ENCODE data around the gene CSF2RB.

CSF2RB gene

GRCh38 chr22:36966851-36967540, 53.6 kb downstream of the CSF2RB start:
- no peak for DNase-seq (ENCODE audit: low spot score in 2 of 2)
- Histone ChIP-seq H3K4me1 (peaks cover 3% of the 10 kb centered on the region; the same call in 1 of the 2 replicates), H3K27me3 (ENCODE audit: low read depth) (peaks cover 8% of the 10 kb centered on the region; the same call in 1 of the 2 replicates), H3K4me3 (no peak overlapping the region), H3K36me3 (replicated peaks) (no peaks in the 10 kb centered on the region), H3K9me3 (no peaks in the 10 kb centered on the region)
- in situ Hi-C loops (cut with MboI; ENCODE audit: low sequenced_read_pairs) = no loop called here

GRCh38 chr22:36968249-36968964, 55.0 kb downstream of the CSF2RB start:
- no peaks in the 10 kb centered on the region for H3K4me1 ChIP-seq
- H3K36me3 ChIP-seq (replicated peaks) = no peaks in the 10 kb centered on the region
- peaks cover 10% of the 10 kb centered on the region; the same call in 1 of the 2 replicates for H3K27me3 ChIP-seq (ENCODE audit: low read depth)
- in situ Hi-C loops (cut with MboI; ENCODE audit: low sequenced_read_pairs) = no loop called here
- no peak for DNase-seq (ENCODE audit: low spot score in 2 of 2)
- H3K9me3 ChIP-seq = no peaks in the 10 kb centered on the region
- no peak overlapping the region for H3K4me3 ChIP-seq

- H3K9me3 ChIP-seq = no peaks in the 10 kb centered on the region
- no peaks in the 10 kb centered on the region for H3K4me1 ChIP-seq
- no peak for DNase-seq (ENCODE audit: low spot score in 2 of 2)
- peaks cover 15% of the 10 kb centered on the region; the same call in 1 of the 2 replicates for H3K27me3 ChIP-seq (ENCODE audit: low read depth)
- in situ Hi-C loops (cut with MboI; ENCODE audit: low sequenced_read_pairs) = no loop called here
- no peak overlapping the region for H3K4me3 ChIP-seq
- no peaks in the 10 kb centered on the region for H3K36me3 ChIP-seq (replicated peaks)
These were observed 58.1 kb downstream of the CSF2RB start for GRCh38 chr22:36971341-36972125.

GRCh38 chr22:36976606-36977005, 63.2 kb downstream of the CSF2RB start:
- Histone ChIP-seq H3K4me1 (peaks cover 2% of the 10 kb centered on the region; the same call in 1 of the 2 replicates), H3K9me3 (no peaks in the 10 kb centered on the region), H3K36me3 (replicated peaks) (no peaks in the 10 kb centered on the region), H3K4me3 (no peak overlapping the region), H3K27me3 (ENCODE audit: low read depth) (peaks cover 7% of the 10 kb centered on the region; the same call in 1 of the 2 replicates)
- no peak for DNase-seq (ENCODE audit: low spot score in 2 of 2)
- in situ Hi-C loops (cut with MboI; ENCODE audit: low sequenced_read_pairs) = no loop called here

- Histone ChIP-seq H3K4me3 (peak overlapping the region; percentile 5), H3K9me3 (no peaks in the 10 kb centered on the region), H3K4me1 (peaks cover 2% of the 10 kb centered on the region; the same call in 1 of the 2 replicates), H3K27me3 (ENCODE audit: low read depth) (peaks cover 7% of the 10 kb centered on the region; the same call in 1 of the 2 replicates), H3K36me3 (replicated peaks) (no peaks in the 10 kb centered on the region)
- DNase-seq (ENCODE audit: low spot score in 2 of 2) = peak; percentile 37 to 84
- in situ Hi-C loops (cut with MboI; ENCODE audit: low sequenced_read_pairs) = no loop called here
These were observed 64.0 kb downstream of the CSF2RB start for GRCh38 chr22:36977401-36977861.

GRCh38 chr22:36977947-36978660, 64.7 kb downstream of the CSF2RB start:
- Histone ChIP-seq H3K4me1 (peaks cover 2% of the 10 kb centered on the region; the same call in 1 of the 2 replicates), H3K27me3 (ENCODE audit: low read depth) (peaks cover 5% of the 10 kb centered on the region; the same call in 1 of the 2 replicates), H3K4me3 (peak overlapping the region; percentile 5), H3K36me3 (replicated peaks) (no peaks in the 10 kb centered on the region), H3K9me3 (no peaks in the 10 kb centered on the region)
- DNase-seq (ENCODE audit: low spot score in 2 of 2) = peak; percentile 83 to 94
- in situ Hi-C loops (cut with MboI; ENCODE audit: low sequenced_read_pairs) = no loop called here

GRCh38 chr22:36979016-36979910, 65.8 kb downstream of the CSF2RB start:
- no peak overlapping the region for H3K4me3 ChIP-seq
- peaks cover 5% of the 10 kb centered on the region; the same call in 1 of the 2 replicates for H3K27me3 ChIP-seq (ENCODE audit: low read depth)
- no peak for DNase-seq (ENCODE audit: low spot score in 2 of 2)
- H3K4me1 ChIP-seq = peaks cover 2% of the 10 kb centered on the region; the same call in 1 of the 2 replicates
- in situ Hi-C loops (cut with MboI; ENCODE audit: low sequenced_read_pairs) = no loop called here
- H3K36me3 ChIP-seq (replicated peaks) = no peaks in the 10 kb centered on the region
- H3K9me3 ChIP-seq = no peaks in the 10 kb centered on the region

- Histone ChIP-seq H3K4me3 (no peak overlapping the region), H3K9me3 (peaks cover 7% of the 10 kb centered on the region), H3K36me3 (replicated peaks) (no peaks in the 10 kb centered on the region), H3K27me3 (ENCODE audit: low read depth) (no peaks in the 10 kb centered on the region), H3K4me1 (peaks cover 2% of the 10 kb centered on the region; the same call in 1 of the 2 replicates)
- no peak for DNase-seq (ENCODE audit: low spot score in 2 of 2)
- in situ Hi-C loops (cut with MboI; ENCODE audit: low sequenced_read_pairs) = no loop called here
These were observed 67.9 kb downstream of the CSF2RB start for GRCh38 chr22:36981247-36981775.

- peaks cover 12% of the 10 kb centered on the region for H3K9me3 ChIP-seq
- peaks cover 2% of the 10 kb centered on the region; the same call in 1 of the 2 replicates for H3K4me1 ChIP-seq
- in situ Hi-C loops (cut with MboI; ENCODE audit: low sequenced_read_pairs) = no loop called here
- DNase-seq (ENCODE audit: low spot score in 2 of 2) = peak in 1 of 2 experiments; percentile 24
- H3K36me3 ChIP-seq (replicated peaks) = no peaks in the 10 kb centered on the region
- H3K4me3 ChIP-seq = no peak overlapping the region
- no peaks in the 10 kb centered on the region for H3K27me3 ChIP-seq (ENCODE audit: low read depth)
These were observed 68.7 kb downstream of the CSF2RB start for GRCh38 chr22:36982136-36982535.

- Histone ChIP-seq H3K4me1 (no peaks in the 10 kb centered on the region), H3K4me3 (no peak overlapping the region), H3K27me3 (ENCODE audit: low read depth) (no peaks in the 10 kb centered on the region), H3K9me3 (peaks cover 12% of the 10 kb centered on the region), H3K36me3 (replicated peaks) (no peaks in the 10 kb centered on the region)
- DNase-seq (ENCODE audit: low spot score in 2 of 2) = no peak
- in situ Hi-C loops (cut with MboI; ENCODE audit: low sequenced_read_pairs) = no loop called here
These were observed 71.9 kb downstream of the CSF2RB start for GRCh38 chr22:36985211-36985889.

- no peak overlapping the region for H3K4me3 ChIP-seq
- in situ Hi-C loops (cut with MboI; ENCODE audit: low sequenced_read_pairs) = no loop called here
- H3K9me3 ChIP-seq = peaks cover 12% of the 10 kb centered on the region
- H3K4me1 ChIP-seq = no peaks in the 10 kb centered on the region
- H3K36me3 ChIP-seq (replicated peaks) = no peaks in the 10 kb centered on the region
- H3K27me3 ChIP-seq (ENCODE audit: low read depth) = 0 out of 2 replicates have a peak, but pooled peaks cover under 1% of the 10 kb centered on the region
- DNase-seq (ENCODE audit: low spot score in 2 of 2) = peak in 1 of 2 experiments; percentile 36
These were observed 72.9 kb downstream of the CSF2RB start for GRCh38 chr22:36986242-36986821.
